Parathyroid adenoma (tissue), 2 donors: ENCODE measurements around the gene HOXD13.

Source experiments
- H2AFZ ChIP-seq: fragments of 300-600 bp; sonication (generic); one replicate; pipeline ENCODE4 v1.7.0; 2017; ENCODE audit warnings: antibody characterized with exemption, mild to moderate bottlenecking
- H3K27ac ChIP-seq: fragments of 300-600 bp; sonication (generic); one replicate; pipeline ENCODE4 v1.7.0; 2017
- H3K27me3 ChIP-seq: fragments of 300-600 bp; sonication (generic); one replicate; pipeline ENCODE4 v1.7.0; 2017; ENCODE audit warnings: low read length; ENCODE audit not compliant: control insufficient read depth, insufficient read depth
- H3K36me3 ChIP-seq: fragments of 300-600 bp; sonication (generic); one replicate; pipeline ENCODE4 v1.7.0; 2017; ENCODE audit warnings: low read length; ENCODE audit not compliant: control insufficient read depth, insufficient read depth
- H3K4me1 ChIP-seq: fragments of 300-600 bp; sonication (generic); one replicate; pipeline ENCODE4 v1.7.0; 2017; ENCODE audit warnings: control low read depth
- H3K4me2 ChIP-seq: fragments of 300-600 bp; sonication (generic); one replicate; pipeline ENCODE4 v1.7.0; 2017; ENCODE audit warnings: low read length
- H3K4me3 ChIP-seq: fragments of 300-600 bp; sonication (generic); one replicate; pipeline ENCODE4 v1.7.0; 2017; ENCODE audit warnings: low read depth, low read length
- H3K79me2 ChIP-seq: fragments of 300-600 bp; sonication (generic); one replicate; pipeline ENCODE4 v1.7.0; 2017; ENCODE audit warnings: control low read depth
- H3K9ac ChIP-seq: fragments of 300-600 bp; sonication (generic); one replicate; pipeline ENCODE4 v1.7.0; 2017; ENCODE audit warnings: mild to moderate bottlenecking
- H3K9me3 ChIP-seq: fragments of 300-600 bp; sonication (generic); one replicate; pipeline ENCODE4 v1.7.0; 2017; ENCODE audit warnings: low read length; ENCODE audit not compliant: control insufficient read depth
- CTCF ChIP-seq: fragments of 300-600 bp; sonication (generic); IDR thresholded peaks from one replicate; pipeline ENCODE4 v1.7.0; 2017; ENCODE audit warnings: antibody characterized with exemption, mild to moderate bottlenecking
- donor health status: primary hyperparathyroidism.

The HOXD13 gene

GRCh38 chr2:176115883-176116813 lies 23.6 kb downstream of the HOXD13 start, which contains the start of gene HOXD10:
HOXD10 (plus strand) TSS chr2:176116778; CDS start chr2:176116834, 56 bp downstream.
- no peak within 1 kb of the TSS for H3K4me3 ChIP-seq
- H3K27me3 ChIP-seq, result peaks cover 34% of the 10 kb centered on the region

GRCh38 chr2:176117162-176117822 lies 24.8 kb downstream of the HOXD13 start:
- peaks cover 35% of the 10 kb centered on the region for H3K27me3 ChIP-seq
- no peak for TF ChIP-seq CTCF
- H3K4me1 ChIP-seq, result no peaks in the 10 kb centered on the region
- no peak overlapping the region for H3K4me2 ChIP-seq
- H3K36me3 ChIP-seq, result no peaks in the 10 kb centered on the region
- no peaks in the 10 kb centered on the region for H3K9me3 ChIP-seq
- no peaks in the 10 kb centered on the region for H3K79me2 ChIP-seq
- no peak overlapping the region for H3K4me3 ChIP-seq
- H3K9ac ChIP-seq, result no peak overlapping the region
- H3K27ac ChIP-seq, result no peak overlapping the region
- no peak overlapping the region for H2AFZ ChIP-seq

More at GRCh38 chr2:176115883-176116813, 23.6 kb downstream of the HOXD13 start, which contains the start of gene HOXD10:
- H3K36me3 ChIP-seq, result no peaks in the 10 kb centered on the region
- no peak within 1 kb of the TSS for H3K27ac ChIP-seq
- no peaks in the 10 kb centered on the region for H3K79me2 ChIP-seq
- H3K4me2 ChIP-seq, result no peak within 1 kb of the TSS
- no peak within 1 kb of the TSS for H2AFZ ChIP-seq
- TF ChIP-seq CTCF, result no peak
- H3K9me3 ChIP-seq, result no peaks in the 10 kb centered on the region
- no peak within 1 kb of the TSS for H3K9ac ChIP-seq
- no peaks in the 10 kb centered on the region for H3K4me1 ChIP-seq

GRCh38 chr2:176117823-176118371 lies 25.4 kb downstream of the HOXD13 start:
- no peak overlapping the region for H3K27ac ChIP-seq
- H3K79me2 ChIP-seq, result no peaks in the 10 kb centered on the region
- peaks cover 35% of the 10 kb centered on the region for H3K27me3 ChIP-seq
- H3K4me3 ChIP-seq, result no peak overlapping the region
- no peaks in the 10 kb centered on the region for H3K36me3 ChIP-seq
- H3K4me1 ChIP-seq, result no peaks in the 10 kb centered on the region
- no peak for TF ChIP-seq CTCF
- no peak overlapping the region for H3K4me2 ChIP-seq
- no peaks in the 10 kb centered on the region for H3K9me3 ChIP-seq
- no peak overlapping the region for H2AFZ ChIP-seq
- no peak overlapping the region for H3K9ac ChIP-seq

GRCh38 chr2:176118601-176119339 lies 26.2 kb downstream of the HOXD13 start:
- Histone ChIP-seq H3K4me1 (no peaks in the 10 kb centered on the region), H3K79me2 (no peaks in the 10 kb centered on the region), H3K27me3 (peaks cover 35% of the 10 kb centered on the region), H3K27ac (no peak overlapping the region), H3K9me3 (no peaks in the 10 kb centered on the region), H3K4me2 (no peak overlapping the region), H2AFZ (no peak overlapping the region), H3K36me3 (no peaks in the 10 kb centered on the region), H3K9ac (no peak overlapping the region), H3K4me3 (no peak overlapping the region)
- no peak for TF ChIP-seq CTCF
